Colon (tissue), 2 donors: ENCODE measurements around the gene HOXD13.

Source experiments
- FAIRE-seq: peaks from 2 replicates; lab custom pipeline; 2012; peaks lifted over from hg19 to GRCh38; lab: Jason Lieb, UNC
- donor health status: control.
- donor health status: control.

Gene HOXD13

DNA sequence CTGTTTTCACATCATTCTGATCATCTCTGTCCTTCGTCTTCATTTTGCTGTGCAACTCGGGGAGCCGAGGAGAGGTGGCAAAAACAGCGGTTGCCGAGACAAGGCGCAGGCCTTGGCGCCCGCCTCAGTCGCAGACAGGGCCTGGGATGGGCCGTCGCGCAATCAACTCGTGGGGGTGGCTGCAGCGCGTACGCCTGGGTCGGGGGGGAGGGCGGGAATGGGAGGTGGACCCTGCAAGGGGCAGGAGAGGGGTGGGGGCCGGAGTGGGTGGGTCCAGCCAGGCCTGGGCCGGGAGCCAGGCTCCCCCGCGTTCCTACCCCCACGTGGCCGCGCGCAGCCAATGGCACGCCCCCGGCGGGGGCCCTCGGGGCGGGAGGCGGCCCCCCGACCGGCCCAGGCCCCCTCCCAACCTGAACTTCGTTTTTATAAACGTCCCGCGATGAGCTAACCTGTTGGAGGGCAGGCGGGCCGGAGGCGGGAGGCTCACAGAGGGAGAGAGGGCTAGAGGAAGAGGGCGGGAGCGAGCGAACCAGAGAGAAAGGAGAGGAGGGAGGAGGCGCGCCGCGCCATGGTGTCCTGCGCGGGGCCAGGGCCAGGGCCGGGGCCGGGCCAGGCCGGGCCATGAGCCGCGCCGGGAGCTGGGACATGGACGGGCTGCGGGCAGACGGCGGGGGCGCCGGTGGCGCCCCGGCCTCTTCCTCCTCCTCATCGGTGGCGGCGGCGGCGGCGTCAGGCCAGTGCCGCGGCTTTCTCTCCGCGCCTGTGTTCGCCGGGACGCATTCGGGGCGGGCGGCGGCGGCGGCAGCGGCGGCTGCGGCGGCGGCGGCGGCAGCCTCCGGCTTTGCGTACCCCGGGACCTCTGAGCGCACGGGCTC, at the start of gene HOXD13:
HOXD13 (plus strand) TSS at position 452 of the 875 bp plus-strand sequence; CDS start at position 622, 170 bp downstream.
- no peak for FAIRE-seq

DNA sequence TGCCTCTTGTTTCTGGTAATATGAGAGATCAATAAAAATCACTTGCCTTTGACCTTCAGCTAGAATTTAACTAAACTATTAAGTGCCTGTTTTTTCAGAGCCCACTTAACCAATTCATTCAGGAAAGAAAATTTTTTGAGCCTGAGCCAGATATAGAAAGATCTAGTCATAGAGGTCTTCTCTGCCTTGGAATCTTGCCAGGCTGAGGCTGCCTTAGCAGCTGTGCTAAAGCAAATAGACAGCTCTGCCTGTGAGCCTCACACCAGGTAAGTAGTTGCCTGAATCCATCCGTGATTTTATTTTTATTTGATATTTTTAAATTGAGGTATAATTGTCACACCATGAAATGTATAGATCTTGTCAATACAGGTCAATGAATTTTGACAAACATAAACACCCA, 36.1 kb upstream of the HOXD13 start:
- no peak for FAIRE-seq

DNA sequence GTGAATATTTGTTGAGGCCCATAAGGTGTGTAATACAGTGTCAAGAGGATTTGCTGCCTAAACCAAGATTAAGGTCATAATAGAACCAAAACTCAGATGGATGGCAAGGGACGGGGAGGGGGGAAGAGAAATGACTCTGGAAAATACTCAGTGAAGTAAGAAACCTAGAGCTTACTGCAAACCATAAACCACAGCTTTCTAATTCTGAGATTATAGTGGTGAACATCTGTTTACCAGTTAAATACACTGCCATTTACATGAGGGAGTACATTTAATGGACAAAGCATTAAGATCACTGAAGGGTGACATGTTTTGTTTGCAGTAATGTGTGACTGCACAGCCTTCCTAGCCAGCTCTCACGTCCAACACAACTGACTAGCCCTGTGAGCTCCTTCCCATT, 28.6 kb upstream of the HOXD13 start:
- no peak for FAIRE-seq

GRCh38 chr2:176066645-176067588, 25.6 kb upstream of the HOXD13 start:
- no peak for FAIRE-seq

- no peak for FAIRE-seq
These were observed 24.7 kb upstream of the HOXD13 start for GRCh38 chr2:176067589-176068418.

DNA sequence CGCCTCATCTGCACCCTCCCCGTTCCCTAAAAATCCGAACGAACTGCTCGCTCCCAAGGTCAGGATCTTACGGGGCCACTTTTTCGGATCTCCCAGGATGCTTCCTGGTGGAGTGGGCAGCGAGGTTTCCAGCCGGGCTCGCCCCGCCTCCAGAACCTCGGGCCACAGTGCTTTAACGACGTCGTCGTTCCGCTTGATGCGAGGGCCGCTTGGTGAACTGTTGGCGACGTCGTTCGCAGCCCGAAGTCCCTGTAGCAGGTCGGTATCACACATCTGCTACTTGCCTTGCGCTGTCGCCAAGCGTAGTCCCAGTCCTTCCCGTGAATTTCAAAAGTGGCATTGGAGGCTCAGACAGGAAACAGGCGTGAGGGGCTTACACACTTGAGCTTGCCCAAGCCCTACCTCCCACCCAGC, 24.1 kb upstream of the HOXD13 start:
- FAIRE-seq = no peak

- no peak for FAIRE-seq
These were observed 20.9 kb upstream of the HOXD13 start for GRCh38 chr2:176071330-176072291.

DNA sequence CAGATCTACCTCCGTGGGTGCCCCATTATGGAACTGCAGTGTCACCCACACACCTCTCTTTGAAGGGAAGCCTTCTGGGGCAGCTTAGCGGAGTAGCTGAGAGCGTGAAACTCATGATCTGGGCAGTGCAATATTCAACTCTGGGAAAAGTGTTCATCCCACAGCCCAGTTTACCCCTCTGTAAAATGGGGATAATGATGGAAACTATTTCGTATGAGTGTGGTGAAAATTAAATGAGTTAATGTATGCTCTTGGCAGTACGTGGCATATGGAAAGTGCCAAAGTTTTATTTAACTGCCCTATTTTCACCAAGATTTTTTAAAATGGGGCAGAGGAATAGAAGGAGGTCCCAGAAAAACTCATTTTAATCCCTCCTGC, 20.2 kb upstream of the HOXD13 start:
- FAIRE-seq = no peak

DNA sequence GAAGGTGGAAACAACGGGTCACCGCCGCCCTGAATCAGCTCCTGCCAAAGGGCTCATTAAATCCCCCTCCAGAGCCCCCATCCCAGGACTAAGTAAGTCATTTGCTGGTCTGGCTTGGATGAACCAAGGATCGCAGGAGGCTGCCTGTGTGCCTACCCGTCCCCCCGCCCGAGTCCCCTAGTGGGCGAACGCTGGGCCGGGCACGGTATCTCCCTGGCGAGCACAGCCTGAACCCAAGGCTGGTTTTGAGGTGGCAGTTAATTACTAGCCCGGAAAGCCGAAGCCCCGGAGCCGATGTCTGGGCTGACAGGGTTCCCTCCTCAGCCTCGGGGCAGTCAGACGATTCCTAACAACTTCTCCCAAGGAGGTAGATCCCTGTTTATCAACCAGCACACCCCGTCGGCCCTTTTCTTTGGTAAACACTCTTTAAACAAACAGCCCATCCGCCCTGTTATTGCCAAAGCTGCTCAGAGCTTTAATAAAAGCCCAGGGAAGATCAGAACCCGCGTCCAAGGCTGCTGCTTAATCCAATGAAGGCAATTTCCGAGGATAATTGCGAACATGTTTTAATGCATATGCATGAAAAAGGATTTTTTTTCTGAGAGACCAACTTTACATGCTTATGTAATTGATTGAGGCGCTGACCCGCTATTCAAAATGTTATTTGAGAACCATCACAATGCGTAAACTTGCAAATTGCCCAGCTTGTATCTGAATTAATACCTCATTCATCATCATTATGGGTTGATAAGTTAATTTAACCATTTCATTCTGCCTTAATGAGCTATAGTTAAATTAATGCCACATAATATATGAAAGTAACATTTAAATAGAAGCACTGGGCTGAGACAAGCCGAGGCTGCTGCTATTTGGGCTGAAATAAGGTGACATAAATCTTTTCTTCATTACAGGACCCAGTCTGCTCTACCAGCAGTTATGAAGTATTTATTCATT, 19.3 kb upstream of the HOXD13 start:
- no peak for FAIRE-seq

DNA sequence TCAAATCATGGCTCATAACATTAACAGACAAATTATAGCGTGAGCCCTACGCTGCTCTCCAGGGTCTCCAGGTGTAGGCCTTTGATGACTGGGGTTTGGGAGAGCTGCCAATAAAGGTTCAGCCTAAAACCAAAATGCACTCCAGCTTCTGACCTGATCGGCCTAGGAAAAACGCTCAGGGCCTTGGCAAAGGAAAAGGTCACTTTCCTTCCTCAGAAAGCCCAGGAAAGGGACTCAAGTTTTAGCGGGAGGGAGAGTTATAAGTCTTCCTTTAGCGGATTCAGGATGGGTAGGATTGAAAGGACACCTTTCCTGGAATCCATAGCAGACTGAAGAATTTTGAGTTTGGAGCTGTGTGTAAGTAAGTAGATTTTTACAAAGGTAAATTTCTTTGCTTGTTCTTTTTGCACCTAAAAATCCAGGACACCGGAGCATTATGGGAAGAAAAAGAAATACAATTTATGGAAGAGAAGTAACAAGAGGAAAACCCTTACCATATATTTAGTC, 17.5 kb upstream of the HOXD13 start:
- no peak for FAIRE-seq

GRCh38 chr2:176075481-176075880, 17.0 kb upstream of the HOXD13 start:
- no peak for FAIRE-seq

- no peak for FAIRE-seq
These were observed 16.5 kb upstream of the HOXD13 start for GRCh38 chr2:176076063-176076462.

DNA sequence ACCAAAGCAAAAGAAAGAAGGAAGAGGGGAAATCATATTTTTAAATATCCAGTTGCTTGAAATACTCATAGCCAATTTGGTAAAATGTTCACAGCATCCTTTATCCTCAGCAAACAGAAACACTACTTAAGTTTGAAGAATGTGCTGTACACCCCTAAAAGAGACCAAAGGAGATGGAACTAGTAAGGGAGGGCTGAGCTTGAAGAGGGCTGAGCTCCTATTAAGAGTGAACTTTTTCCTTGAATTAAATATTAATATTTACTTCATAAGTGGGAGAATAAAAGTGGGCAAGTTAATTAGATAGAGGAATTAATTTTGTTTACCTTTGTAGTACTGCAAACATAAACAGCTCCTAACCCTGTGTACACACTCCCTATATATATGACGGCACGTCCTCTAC, 15.7 kb upstream of the HOXD13 start:
- no peak for FAIRE-seq

GRCh38 chr2:176078541-176079284, 13.8 kb upstream of the HOXD13 start:
- no peak for FAIRE-seq

DNA sequence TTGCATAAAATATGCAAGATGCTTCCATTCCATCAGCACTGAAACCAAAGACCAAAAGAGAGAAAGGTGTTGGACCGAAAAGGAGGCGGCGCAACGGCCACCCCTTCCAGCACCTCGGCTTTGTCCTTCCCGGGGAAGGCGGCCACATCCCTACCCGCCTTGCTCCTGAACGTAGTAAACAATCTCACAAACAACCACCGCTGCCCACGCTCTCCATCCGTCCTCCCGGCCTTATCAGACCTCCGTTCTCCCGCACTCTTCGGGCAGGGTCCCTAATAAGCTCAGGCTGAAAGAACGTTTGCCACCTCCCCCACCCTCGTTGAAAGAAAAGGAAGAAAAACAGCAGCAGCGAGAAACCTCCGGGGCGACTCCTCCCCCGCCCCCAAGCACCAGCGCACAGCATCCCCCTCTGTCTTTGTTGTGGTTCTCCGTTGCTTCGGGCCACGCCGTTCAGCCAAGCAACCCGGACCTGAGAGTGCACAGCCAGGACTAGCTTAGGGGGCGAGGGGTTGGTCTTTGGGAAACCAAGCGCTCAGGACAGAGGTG, 13.2 kb upstream of the HOXD13 start:
- FAIRE-seq = no peak

- no peak for FAIRE-seq
These were observed 12.5 kb upstream of the HOXD13 start for GRCh38 chr2:176079831-176080539.

DNA sequence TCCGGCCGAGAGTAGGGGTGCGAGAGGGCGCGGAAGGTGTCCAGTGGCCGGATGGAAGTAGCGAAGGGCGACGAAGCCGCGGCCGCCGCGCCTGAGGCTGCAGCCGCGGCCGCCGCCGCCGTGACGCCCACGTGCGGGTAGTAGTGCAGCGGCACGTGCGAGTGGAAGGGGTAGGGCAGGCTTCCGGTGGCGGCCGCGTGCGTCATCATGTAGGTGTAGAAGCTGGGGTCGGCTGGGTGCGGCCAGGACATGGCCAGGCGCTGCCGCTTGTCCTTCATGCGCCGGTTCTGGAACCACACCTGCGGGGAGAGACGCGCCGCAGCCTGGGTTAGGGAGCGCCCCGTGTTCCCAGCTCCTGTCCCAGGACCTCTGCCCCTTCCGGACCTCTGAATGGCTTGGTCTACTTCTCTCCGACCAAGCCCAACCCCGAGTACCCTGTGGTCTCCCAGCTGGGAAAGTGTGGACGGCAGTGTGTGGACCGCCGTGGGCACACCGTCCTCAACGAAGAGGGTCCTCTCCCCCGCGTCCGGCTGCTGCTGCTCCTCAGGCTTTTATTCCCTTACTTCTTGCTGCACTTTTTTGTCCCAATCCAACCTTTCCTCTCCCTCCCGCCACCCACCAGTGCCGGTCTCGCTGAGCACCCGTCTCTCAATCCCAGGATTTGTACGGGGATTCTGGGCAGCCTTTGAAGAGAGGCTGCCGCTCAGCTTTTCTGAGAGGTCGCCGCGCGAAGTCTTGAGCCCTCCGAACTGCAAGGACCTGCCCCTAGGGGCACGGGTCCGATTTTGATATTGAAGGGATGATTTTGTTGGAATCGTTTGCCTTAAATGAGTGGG, 11.8 kb upstream of the HOXD13 start:
- FAIRE-seq = no peak
